KOPT-K1 (cell line): Measurements from ENCODE around the gene RBM19.

Experiments
- H3K27ac ChIP-seq: fragments of 200-600 bp; sonication (generic); 2 replicates; pipeline ENCODE4 v1.5.1; 2016; ENCODE audit warnings: antibody characterized with exemption, mild to moderate bottlenecking, low read depth, low read length; ENCODE audit not compliant: poor library complexity, severe bottlenecking
- H3K36me3 ChIP-seq: fragments of 200-600 bp; sonication (generic); 2 replicates; pipeline ENCODE4 v1.5.1; 2017; ENCODE audit warnings: antibody characterized with exemption, mild to moderate bottlenecking, low read length, moderate library complexity; ENCODE audit not compliant: insufficient read depth
- H3K9me3 ChIP-seq: fragments of 200-600 bp; sonication (generic); 2 replicates; pipeline ENCODE4 v1.5.1; 2017; ENCODE audit warnings: antibody characterized with exemption, low read length, mild to moderate bottlenecking; ENCODE audit not compliant: insufficient read depth, poor library complexity, severe bottlenecking

RBM19 gene

DNA sequence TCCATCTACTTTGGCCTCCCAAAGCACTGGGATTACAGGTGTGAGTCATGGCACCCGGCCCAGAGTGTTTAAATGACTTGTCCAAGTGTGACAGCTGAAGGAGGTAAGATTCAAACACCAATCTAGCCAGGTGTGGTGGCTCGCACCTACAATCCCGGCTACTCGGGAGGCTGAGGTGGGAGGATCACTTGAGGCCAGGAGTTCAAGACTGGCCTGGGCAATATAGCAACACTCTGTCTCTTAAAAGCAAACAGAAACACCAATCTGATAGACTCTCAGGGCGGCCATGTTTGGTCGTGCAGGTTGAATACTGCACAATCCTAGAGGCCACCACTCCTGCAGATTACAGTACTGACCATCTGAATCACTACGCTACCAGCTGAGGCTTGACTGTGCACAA, 68.7 kb downstream of the RBM19 start:
- H3K27ac ChIP-seq, result no peak overlapping the region
- peaks cover 20% of the 10 kb centered on the region; the same call in 1 of the 2 replicates for H3K36me3 ChIP-seq
- H3K9me3 ChIP-seq, result no peaks in the 10 kb centered on the region

- H3K27ac ChIP-seq, result no peak overlapping the region
- H3K9me3 ChIP-seq, result no peaks in the 10 kb centered on the region
- H3K36me3 ChIP-seq, result peaks cover 16% of the 10 kb centered on the region; the same call in 1 of the 2 replicates
Measured at GRCh38 chr12:113896841-113897240, 69.3 kb downstream of the RBM19 start.

GRCh38 chr12:113896194-113896593, 69.9 kb downstream of the RBM19 start:
- no peak overlapping the region for H3K27ac ChIP-seq
- H3K9me3 ChIP-seq, result no peaks in the 10 kb centered on the region

DNA sequence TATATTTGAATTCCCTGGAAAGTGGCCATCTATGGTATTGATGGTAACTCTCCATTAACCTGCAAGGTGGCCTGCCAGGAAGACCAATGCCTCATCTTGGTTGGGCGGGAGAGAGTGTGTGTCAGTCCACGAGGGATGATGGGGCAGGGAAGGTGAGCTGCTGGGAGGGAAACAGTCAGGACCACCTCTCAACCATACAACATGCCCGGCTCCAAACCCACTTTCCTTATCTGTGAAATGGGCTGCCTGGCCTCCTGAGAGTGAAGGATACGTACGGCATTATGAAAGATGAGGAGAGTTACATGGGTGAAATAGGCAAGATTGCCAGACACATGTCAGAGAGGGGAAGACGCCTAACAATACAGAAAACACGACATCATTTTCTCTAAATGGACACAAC, 70.9 kb downstream of the RBM19 start:
- Histone ChIP-seq H3K9me3 (no peaks in the 10 kb centered on the region), H3K27ac (no peak overlapping the region), H3K36me3 (peaks cover 16% of the 10 kb centered on the region; the same call in 1 of the 2 replicates)

More at GRCh38 chr12:113896194-113896593, 69.9 kb downstream of the RBM19 start:
- peaks cover 16% of the 10 kb centered on the region; the same call in 1 of the 2 replicates for H3K36me3 ChIP-seq

GRCh38 chr12:113894697-113895096, 71.4 kb downstream of the RBM19 start:
- H3K36me3 ChIP-seq, result peaks cover 15% of the 10 kb centered on the region; the same call in 1 of the 2 replicates
- H3K9me3 ChIP-seq, result no peaks in the 10 kb centered on the region

GRCh38 chr12:113893221-113893620, 72.9 kb downstream of the RBM19 start:
- Histone ChIP-seq H3K9me3 (no peaks in the 10 kb centered on the region), H3K36me3 (0 out of 2 replicates have a peak, but pooled peaks cover 7% of the 10 kb centered on the region), H3K27ac (no peak overlapping the region)

More at GRCh38 chr12:113894697-113895096, 71.4 kb downstream of the RBM19 start:
- H3K27ac ChIP-seq, result no peak overlapping the region

GRCh38 chr12:113892556-113892955, 73.6 kb downstream of the RBM19 start:
- Histone ChIP-seq H3K27ac (no peak overlapping the region), H3K9me3 (no peaks in the 10 kb centered on the region), H3K36me3 (0 out of 2 replicates have a peak, but pooled peaks cover 7% of the 10 kb centered on the region)

GRCh38 chr12:113891739-113892520, 74.2 kb downstream of the RBM19 start:
- Histone ChIP-seq H3K27ac (no peak overlapping the region), H3K36me3 (0 out of 2 replicates have a peak, but pooled peaks cover 7% of the 10 kb centered on the region), H3K9me3 (no peaks in the 10 kb centered on the region)

- no peaks in the 10 kb centered on the region for H3K9me3 ChIP-seq
- H3K36me3 ChIP-seq, result peaks cover 8% of the 10 kb centered on the region; the same call in 1 of the 2 replicates
- H3K27ac ChIP-seq, result no peak overlapping the region
Measured at GRCh38 chr12:113891167-113891692, 74.9 kb downstream of the RBM19 start.

DNA sequence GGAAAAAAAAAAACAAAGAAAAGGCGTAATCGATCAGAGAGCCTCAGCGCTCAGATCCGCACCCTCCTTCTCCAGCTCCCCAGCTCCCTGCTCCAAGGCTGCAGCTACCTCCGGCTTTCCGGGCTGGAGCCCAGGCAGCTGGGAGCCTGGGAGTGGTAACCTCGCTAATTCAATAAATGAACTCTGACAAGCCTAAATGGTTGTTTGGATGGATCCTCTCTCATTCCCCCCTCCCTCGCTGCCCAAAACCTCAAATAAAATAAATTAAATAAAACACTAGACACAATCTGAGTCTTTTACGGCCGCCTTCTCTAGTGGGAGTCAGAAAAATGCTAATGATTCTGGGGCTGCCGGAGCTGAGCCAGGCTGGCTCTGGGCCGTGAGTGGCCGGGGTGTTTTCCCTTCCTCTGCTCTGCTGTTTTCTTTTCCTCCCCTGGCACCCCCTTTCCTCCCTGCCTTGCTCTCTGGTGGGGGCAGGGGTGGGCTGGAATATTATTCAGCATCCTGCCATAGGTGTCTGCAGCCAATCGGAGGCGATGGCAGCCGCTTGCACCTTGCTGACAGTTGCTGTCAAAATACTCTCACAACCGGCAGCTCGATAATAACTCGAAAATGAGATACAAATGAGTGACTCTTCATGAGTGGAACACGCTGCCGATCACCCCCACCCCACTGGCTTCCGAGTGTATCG, 76.1 kb downstream of the RBM19 start:
- Histone ChIP-seq H3K27ac (no peak overlapping the region), H3K9me3 (no peaks in the 10 kb centered on the region), H3K36me3 (peaks cover 5% of the 10 kb centered on the region; the same call in 1 of the 2 replicates)

GRCh38 chr12:113889076-113889475, 77.0 kb downstream of the RBM19 start:
- Histone ChIP-seq H3K27ac (no peak overlapping the region), H3K36me3 (peaks cover 5% of the 10 kb centered on the region; the same call in 1 of the 2 replicates), H3K9me3 (peaks cover 5% of the 10 kb centered on the region)

DNA sequence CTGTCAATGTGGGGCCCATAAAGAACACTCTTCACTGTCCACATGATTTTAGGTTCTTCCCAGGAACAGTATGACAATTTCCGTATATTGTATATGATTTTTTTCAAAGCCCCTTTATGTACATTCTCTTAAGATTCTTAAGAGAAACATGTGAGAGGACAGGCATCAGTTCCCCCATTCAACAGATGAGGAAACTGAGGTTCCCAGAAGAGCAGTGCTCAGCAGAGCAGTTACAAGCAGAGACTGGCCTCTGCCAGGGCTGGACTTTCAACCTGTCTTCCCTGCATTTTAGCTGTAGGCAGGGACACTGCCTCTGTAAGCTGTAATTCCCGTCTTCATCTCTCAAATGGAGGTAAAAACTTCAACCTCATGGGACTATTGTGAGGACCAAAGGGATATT, 77.7 kb downstream of the RBM19 start:
- Histone ChIP-seq H3K9me3 (peaks cover 6% of the 10 kb centered on the region), H3K36me3 (peaks cover 5% of the 10 kb centered on the region; the same call in 1 of the 2 replicates), H3K27ac (no peak overlapping the region)

DNA sequence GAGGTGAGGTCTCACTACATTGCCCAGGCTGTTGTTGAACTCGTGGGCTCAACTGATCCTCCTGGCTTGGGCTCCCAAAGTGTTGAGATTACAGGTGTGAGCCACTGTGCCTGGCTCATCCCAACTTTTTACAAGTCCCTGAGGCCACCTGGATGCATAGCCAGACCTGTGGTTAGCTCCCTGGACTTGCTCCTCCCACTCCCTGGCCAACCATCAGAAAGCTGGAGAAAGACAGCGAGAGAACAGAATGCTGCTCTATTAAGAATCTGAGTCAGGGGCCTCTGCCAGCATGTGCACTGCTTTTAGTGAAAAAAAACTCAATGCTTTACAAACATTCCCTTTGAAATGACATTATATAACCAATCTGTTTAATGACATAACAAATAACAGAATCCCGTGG, 78.2 kb downstream of the RBM19 start:
- Histone ChIP-seq H3K9me3 (peaks cover 6% of the 10 kb centered on the region), H3K27ac (no peak overlapping the region), H3K36me3 (peaks cover 5% of the 10 kb centered on the region; the same call in 1 of the 2 replicates)

- no peak overlapping the region for H3K27ac ChIP-seq
- H3K36me3 ChIP-seq, result peaks cover 5% of the 10 kb centered on the region; the same call in 1 of the 2 replicates
- H3K9me3 ChIP-seq, result peaks cover 6% of the 10 kb centered on the region
Measured at GRCh38 chr12:113886721-113887120, 79.4 kb downstream of the RBM19 start.

DNA sequence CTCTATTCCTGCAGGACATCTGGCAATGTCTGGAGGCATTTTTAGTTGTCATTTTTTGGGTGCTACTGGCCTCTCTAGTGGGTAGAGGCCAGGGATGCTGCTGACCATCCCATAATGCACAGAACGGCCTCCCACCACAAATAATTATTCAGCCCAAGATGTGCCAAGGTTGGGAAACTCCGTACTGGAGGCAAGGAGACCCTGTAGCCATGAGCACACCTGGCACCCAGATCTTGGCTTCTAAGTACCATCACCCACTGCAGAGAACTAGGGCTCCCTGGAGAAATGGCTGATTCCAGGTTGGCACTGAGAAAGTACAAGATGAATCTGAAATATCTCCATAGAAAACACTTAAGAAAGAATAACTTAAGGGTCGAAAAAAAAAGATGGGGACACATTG, 81.7 kb downstream of the RBM19 start:
- Histone ChIP-seq H3K36me3 (peaks cover 5% of the 10 kb centered on the region; the same call in 1 of the 2 replicates), H3K27ac (no peak overlapping the region), H3K9me3 (peaks cover 6% of the 10 kb centered on the region)
